CD4-positive, alpha-beta T cell treated with Interleukin-6 for 4 hours (primary cell): ENCODE data around the gene ULK1.

Source experiments
- DNase-seq: peaks from one replicate; pipeline ENCODE4 v3.0.0-alpha.2; 2020; ENCODE audit warnings: mixed read lengths

Gene ULK1

DNA sequence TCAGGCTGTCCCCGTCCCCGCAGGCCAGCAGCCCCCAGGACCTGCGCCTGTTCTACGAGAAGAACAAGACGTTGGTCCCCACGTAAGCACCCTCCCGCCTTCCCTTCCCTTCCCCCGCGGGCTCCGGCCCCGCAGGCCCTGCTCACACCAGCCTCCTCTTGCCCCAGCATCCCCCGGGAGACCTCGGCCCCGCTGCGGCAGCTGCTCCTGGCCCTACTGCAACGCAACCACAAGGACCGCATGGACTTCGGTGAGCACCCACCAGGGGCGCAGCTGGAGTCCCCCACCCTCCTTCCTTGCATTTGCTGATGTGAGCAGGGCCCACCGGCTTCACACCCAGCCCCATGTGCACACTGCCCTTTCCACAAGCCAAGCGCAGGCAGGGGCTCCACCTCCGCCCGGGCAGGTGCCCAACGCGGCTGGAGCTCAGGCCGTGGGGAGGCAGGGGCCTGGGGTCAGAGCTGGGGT is 15.4 kb downstream of the ULK1 start:
- no peak for DNase-seq

DNA sequence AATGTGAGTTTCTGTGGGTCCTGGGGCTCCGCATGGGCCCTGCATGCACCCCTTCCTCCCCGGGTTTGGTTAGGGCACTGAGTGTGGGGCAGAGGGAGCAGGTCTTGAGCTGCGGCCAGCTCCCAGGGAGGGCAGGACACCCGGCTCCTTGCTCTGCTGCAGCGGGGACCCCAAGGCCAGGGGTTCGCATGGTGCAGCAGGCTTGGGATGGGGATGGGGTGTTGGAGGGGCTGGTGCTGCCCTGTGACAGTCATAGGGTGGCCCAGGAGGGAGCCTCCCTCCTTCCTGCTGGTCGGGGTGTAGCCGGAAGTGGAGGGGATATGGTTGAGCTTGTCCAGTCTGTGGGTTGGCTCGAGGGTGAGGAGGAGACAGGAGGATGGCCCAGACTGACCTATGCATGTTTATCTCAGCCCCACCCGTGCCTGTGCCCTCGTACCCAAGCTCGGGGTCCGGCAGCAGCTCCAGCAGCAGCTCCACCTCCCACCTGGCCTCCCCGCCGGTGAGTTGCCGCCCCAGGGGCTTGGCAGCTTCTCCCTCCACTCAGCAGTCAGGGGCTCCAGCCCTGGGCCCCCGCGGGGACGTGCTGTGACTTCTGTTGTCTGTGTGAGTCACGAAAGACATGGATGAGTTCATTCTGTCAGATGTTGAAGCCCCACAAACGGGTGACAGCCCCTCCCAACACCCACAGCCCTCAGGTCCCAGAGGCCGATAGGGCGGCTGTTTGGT is 16.0 kb downstream of the ULK1 start:
- no peak for DNase-seq

DNA sequence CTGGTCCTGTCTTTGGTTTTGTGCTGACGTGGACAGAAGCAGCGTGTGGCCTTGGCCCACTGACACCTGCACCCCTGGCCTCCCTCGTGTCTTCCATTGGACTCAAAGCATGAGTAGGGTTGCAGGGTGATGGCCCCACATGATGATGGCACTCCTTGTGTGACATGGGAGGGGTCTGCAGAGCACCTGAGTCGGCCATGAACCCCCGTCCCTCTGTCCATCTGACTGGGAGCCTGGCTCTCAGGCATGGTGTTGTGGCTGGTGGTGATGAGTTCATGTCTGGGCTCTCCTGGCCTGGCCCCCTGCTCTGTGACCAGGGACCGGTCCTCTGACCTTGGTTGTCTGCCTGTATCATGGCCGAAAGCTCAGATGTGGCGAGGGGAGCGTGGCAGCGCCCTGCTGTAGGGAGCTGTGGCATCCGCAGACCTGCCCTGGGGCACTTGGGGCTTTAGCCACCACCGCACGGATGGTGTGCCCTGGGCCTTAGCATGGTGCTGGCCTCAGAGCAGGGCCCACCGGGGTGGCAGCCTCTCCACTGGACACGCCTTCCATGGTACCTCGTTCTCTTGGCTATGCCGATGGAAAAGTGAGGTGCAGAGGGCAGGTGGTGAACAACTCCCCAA is 16.7 kb downstream of the ULK1 start:
- no peak for DNase-seq

- DNase-seq: no peak
These were observed 17.5 kb downstream of the ULK1 start for GRCh38 chr12:131911851-131912477.

- no peak for DNase-seq
These were observed 18.3 kb downstream of the ULK1 start for GRCh38 chr12:131912518-131913274.

DNA sequence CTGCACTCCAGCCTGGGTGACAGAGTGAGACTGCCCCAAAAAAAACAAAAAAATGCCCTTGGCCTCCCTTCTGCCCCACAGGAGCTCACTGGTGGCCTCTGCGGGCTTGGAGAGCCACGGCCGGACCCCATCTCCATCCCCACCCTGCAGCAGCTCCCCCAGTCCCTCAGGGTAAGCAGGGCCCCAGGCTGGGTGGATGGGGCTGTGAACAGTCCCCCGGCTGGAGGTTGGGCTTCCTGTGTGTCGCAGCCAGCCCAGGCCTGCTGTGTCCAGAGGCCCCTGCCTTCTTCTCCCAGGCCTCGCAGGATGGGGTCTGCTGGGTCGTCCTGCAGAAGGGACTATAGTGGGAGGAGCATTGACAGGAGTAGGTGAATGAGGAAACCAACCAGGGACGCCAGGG is 19.2 kb downstream of the ULK1 start:
- DNase-seq: no peak

DNA sequence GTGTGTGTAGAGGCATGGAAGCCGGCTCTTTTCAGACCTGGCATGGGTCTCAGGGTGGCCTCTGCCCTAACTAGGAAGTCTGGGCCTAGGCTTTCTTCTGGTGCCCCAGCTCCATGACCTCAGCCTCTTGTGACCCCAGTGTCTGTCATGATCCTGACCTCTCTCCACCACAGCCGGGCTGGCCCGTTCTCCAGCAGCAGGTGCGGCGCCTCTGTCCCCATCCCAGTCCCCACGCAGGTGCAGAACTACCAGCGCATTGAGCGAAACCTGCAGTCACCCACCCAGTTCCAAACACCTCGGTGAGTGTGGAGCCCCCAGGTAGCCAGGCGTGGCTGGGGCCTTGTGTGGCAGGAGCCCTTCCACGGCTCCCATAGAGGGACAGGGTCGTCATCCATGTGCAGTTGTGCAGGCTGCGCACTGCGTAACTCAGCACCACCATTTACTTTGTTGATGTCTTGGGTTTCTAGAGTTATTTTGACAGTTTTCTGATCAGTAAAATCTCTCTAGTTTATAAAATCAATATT is 19.8 kb downstream of the ULK1 start:
- no peak for DNase-seq

- DNase-seq: no peak
These were observed 20.7 kb downstream of the ULK1 start for GRCh38 chr12:131915000-131915689.

DNA sequence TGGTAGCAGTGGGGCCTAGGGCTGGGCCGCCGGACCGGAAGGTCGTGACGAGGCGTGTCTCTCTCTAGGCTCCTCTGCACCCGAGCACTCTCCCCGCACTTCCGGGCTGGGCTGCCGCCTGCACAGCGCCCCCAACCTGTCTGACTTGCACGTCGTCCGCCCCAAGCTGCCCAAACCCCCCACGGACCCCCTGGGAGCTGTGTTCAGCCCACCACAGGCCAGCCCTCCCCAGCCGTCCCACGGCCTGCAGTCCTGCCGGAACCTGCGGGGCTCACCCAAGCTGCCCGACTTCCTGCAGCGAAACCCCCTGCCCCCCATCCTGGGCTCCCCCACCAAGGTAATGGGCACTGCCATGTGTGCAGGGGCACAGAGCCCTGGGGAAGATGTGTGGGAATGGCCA is 21.4 kb downstream of the ULK1 start:
- DNase-seq: no peak

GRCh38 chr12:131916306-131917138 is 22.1 kb downstream of the ULK1 start:
- DNase-seq: no peak

- DNase-seq: no peak
These were observed 22.8 kb downstream of the ULK1 start for GRCh38 chr12:131917139-131917710.

- no peak for DNase-seq
These were observed 23.4 kb downstream of the ULK1 start for GRCh38 chr12:131917711-131918306.

- DNase-seq: no peak
These were observed 24.1 kb downstream of the ULK1 start for GRCh38 chr12:131918311-131919050.

- no peak for DNase-seq
These were observed 24.6 kb downstream of the ULK1 start for GRCh38 chr12:131919051-131919347.

DNA sequence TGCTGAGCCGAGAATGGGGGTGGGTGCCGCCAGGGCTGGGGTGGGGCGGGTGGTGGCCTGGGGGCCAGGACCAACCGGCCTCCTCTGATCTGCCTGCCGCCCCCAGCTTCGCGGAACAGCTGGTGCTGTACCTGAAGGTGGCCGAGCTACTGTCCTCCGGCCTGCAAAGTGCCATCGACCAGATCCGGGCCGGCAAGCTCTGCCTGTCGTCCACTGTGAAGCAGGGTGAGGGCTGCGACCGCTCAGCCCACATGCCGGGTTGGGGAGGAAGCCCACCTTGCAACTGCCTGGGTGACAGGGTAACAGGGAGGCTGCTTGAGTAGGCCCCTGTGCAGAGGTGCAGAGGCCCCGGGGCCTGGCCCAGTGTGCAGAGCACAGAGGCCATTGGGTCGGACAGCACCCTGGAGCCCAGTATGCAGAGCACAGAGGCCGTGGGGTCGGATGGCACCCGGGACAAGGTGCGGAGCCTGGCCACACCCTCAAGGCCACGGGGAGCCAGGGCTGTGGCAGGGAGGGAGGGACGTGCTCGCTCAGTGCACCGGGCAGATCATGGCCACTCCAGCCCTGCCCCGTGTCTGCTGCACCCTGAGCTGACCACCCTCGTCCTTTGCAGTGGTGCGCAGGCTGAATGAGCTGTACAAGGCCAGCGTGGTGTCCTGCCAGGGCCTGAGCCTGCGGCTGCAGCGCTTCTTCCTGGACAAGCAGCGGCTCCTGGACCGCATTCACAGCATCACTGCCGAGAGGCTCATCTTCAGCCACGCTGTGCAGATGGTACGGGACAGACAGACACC is 25.1 kb downstream of the ULK1 start:
- no peak for DNase-seq

DNA sequence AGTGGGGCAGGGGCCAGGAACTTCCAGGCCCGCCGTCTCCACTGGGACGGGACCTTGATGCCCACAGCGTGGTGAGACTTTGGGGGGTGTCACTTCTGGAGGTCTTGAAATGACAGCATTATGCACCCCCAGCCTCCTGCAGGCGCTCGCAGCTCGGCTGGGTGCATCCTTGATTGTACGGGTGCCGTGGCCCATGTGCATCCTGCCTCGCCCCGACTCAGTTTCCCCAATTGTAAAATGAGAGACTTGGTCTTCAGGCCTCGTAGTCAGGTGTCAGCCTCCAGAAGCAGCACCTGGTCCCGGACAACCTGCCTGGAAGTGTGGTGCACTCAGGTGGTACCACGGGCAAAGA is 25.7 kb downstream of the ULK1 start:
- no peak for DNase-seq

GRCh38 chr12:131920902-131921840 is 26.7 kb downstream of the ULK1 start:
- DNase-seq: no peak
